IgD-negative memory B cell (primary cell): ENCODE results near the gene TSPAN7. TPM values are rescaled to one million over a fixed set of nuclear protein-coding genes. Genes with fewer than 3 reads are reported as not detected.

ENCODE experiments used
- H3K27ac Mint-ChIP-seq, 3 donors: one replicate each; pipeline ENCODE4 v1.8.0; 2020 to 2022; ENCODE audit warnings: mild to moderate bottlenecking in 3 of 3, mixed read lengths in 3 of 3, moderate library complexity in 1 of 3
- H3K27me3 Mint-ChIP-seq: one replicate; pipeline ENCODE4 v1.8.0; 2021; ENCODE audit warnings: mixed read lengths
- H3K36me3 Mint-ChIP-seq: one replicate; pipeline ENCODE4 v1.8.0; 2020; ENCODE audit warnings: mild to moderate bottlenecking, mixed read lengths
- H3K4me1 Mint-ChIP-seq, 3 donors: one replicate each; pipeline ENCODE4 v1.8.0; 2020 to 2022; ENCODE audit warnings: mixed read lengths in 3 of 3, mild to moderate bottlenecking in 1 of 3
- H3K4me3 Mint-ChIP-seq, 4 donors: one replicate each; pipeline ENCODE4 v1.8.0; 2020 to 2022; ENCODE audit warnings: mild to moderate bottlenecking in 4 of 4, mixed read lengths in 4 of 4, moderate library complexity in 3 of 4
- H3K9me3 Mint-ChIP-seq, 3 donors: one replicate each; pipeline ENCODE4 v1.8.0; 2020 to 2021; ENCODE audit warnings: mixed read lengths in 3 of 3, mild to moderate bottlenecking in 1 of 3
- polyA plus RNA-seq: library from polyadenylated mRNA; unstranded; fragments of 300-500 nt; fragmentation: Illumina TruSeq; gene quantifications from one replicate; pipeline ENCODE4 v1.2.3, GENCODE V29; 2021

TSPAN7 gene
- polyA plus RNA-seq, 1 donor from 2014 or later = not detected

- peaks cover 3% of the 10 kb centered on the region for H3K27me3 Mint-ChIP-seq
- H3K9me3 Mint-ChIP-seq = no peaks in the 10 kb centered on the region
- H3K4me1 Mint-ChIP-seq = peaks cover 0 to 2% (median 0%) of the 10 kb centered on the region in 3 donors
- H3K4me3 Mint-ChIP-seq = no peak overlapping the region
- H3K27ac Mint-ChIP-seq = no peak overlapping the region
- no peaks in the 10 kb centered on the region for H3K36me3 Mint-ChIP-seq
Observed at GRCh38 chrX:38727668-38728067, 166.3 kb downstream of the TSPAN7 start.

GRCh38 chrX:38732866-38733265 lies 171.5 kb downstream of the TSPAN7 start:
- Mint-ChIP-seq H3K36me3 (peaks cover 1% of the 10 kb centered on the region), H3K4me1 (peaks cover 0 to 2% (median 0%) of the 10 kb centered on the region in 3 donors), H3K27me3 (peaks cover 3% of the 10 kb centered on the region), H3K9me3 (no peaks in the 10 kb centered on the region), H3K4me3 (no peak overlapping the region), H3K27ac (no peak overlapping the region)

Other genes with a start within 250 kb of the TSPAN7 start
- 3.7 TPM for gene RPGR, start 234.0 kb upstream of the TSPAN7 start, polyA plus RNA-seq
- gene OTC, start 208.9 kb upstream of the TSPAN7 start, polyA plus RNA-seq = not detected
- gene MID1IP1, start 239.9 kb downstream of the TSPAN7 start, polyA plus RNA-seq = 12.6 TPM